ENCODE results near the gene HSF4. TPM values are rescaled to one million over a fixed set of nuclear protein-coding genes. Genes with fewer than 3 reads are reported as not detected.

HSF4 gene
- total RNA-seq, 1 experiment from 2014 or later, result 2.2 TPM

DNA sequence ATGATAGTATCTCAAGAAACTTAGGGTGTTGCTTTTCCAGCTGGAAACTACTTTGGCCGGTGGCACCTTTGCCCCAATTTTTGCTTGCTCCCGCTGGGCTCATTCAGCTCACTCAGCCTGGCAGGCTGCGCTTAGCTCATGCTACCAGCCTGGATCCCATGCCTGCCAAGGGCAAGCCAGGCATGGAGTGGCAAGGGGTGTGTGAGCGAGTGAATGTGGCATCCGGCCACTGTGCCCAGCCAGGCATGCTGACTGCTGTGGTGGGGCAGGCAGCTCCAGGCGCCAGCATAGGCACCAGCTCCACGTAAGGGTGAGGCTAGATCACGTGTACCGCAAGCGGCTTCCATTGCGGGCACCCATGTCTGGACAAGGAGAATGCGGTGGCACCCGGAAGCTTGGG lies 23.2 kb upstream of the HSF4 start:
- ChIA-PET CTCF (interaction anchor here (0.7 to 1.8 kb wide), 5 partner anchors 9 to 180 kb away, joined by 3 to 7 read pairs (median 4); partner anchors contain the start of genes B3GNT9, CES3 and NOL3), POLR2A (no interaction called here)
- Mint-ChIP-seq H3K36me3 (peaks cover 45% of the 10 kb centered on the region), H3K4me3 (no peak overlapping the region), H3K27me3 (ENCODE audit: low read depth) (no peaks in the 10 kb centered on the region), H3K9me3 (no peaks in the 10 kb centered on the region), H3K4me1 (no peaks in the 10 kb centered on the region), H3K27ac (no peak overlapping the region)
- ATAC-seq, result no peak
- TF ChIP-seq NR3C1 (CRISPR knock-in tag; conservative IDR thresholded peaks at IDR 0.05; ENCODE audit: low read depth) (no peak), OVOL2 (CRISPR knock-in tag; IDR thresholded peaks at IDR 0.05; ENCODE audit: borderline replicate concordance) (no peak), ZBTB21 (CRISPR knock-in tag; IDR thresholded peaks at IDR 0.05; ENCODE audit: borderline replicate concordance) (no peak), ZNF423 (CRISPR knock-in tag; IDR thresholded peaks at IDR 0.05) (no peak), ZNF396 (CRISPR knock-in tag; IDR thresholded peaks at IDR 0.05; ENCODE audit: borderline replicate concordance) (no peak), ZNF317 (CRISPR knock-in tag; IDR thresholded peaks at IDR 0.05; ENCODE audit: borderline replicate concordance, low read depth) (no peak), ESRRA (CRISPR knock-in tag; IDR thresholded peaks at IDR 0.05; ENCODE audit: borderline replicate concordance) (no peak), ZNF138 (CRISPR knock-in tag; conservative IDR thresholded peaks at IDR 0.05) (no peak)
- TF ChIP-seq, protein P1, sequence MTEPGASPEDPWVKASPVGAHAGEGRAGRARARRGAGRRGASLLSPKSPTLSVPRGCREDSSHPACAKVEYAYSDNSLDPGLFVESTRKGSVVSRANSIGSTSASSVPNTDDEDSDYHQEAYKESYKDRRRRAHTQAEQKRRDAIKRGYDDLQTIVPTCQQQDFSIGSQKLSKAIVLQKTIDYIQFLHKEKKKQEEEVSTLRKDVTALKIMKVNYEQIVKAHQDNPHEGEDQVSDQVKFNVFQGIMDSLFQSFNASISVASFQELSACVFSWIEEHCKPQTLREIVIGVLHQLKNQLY (CRISPR knock-in tag; IDR thresholded peaks at IDR 0.05), result no peak
- TF ChIP-seq, protein P2, sequence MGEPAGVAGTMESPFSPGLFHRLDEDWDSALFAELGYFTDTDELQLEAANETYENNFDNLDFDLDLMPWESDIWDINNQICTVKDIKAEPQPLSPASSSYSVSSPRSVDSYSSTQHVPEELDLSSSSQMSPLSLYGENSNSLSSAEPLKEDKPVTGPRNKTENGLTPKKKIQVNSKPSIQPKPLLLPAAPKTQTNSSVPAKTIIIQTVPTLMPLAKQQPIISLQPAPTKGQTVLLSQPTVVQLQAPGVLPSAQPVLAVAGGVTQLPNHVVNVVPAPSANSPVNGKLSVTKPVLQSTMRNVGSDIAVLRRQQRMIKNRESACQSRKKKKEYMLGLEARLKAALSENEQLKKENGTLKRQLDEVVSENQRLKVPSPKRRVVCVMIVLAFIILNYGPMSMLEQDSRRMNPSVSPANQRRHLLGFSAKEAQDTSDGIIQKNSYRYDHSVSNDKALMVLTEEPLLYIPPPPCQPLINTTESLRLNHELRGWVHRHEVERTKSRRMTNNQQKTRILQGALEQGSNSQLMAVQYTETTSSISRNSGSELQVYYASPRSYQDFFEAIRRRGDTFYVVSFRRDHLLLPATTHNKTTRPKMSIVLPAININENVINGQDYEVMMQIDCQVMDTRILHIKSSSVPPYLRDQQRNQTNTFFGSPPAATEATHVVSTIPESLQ (CRISPR knock-in tag; IDR thresholded peaks at IDR 0.05), result no peak
- TF ChIP-seq, protein P3, sequence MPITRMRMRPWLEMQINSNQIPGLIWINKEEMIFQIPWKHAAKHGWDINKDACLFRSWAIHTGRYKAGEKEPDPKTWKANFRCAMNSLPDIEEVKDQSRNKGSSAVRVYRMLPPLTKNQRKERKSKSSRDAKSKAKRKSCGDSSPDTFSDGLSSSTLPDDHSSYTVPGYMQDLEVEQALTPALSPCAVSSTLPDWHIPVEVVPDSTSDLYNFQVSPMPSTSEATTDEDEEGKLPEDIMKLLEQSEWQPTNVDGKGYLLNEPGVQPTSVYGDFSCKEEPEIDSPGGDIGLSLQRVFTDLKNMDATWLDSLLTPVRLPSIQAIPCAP (CRISPR knock-in tag; IDR thresholded peaks at IDR 0.05), result no peak
- TF ChIP-seq, protein P4, sequence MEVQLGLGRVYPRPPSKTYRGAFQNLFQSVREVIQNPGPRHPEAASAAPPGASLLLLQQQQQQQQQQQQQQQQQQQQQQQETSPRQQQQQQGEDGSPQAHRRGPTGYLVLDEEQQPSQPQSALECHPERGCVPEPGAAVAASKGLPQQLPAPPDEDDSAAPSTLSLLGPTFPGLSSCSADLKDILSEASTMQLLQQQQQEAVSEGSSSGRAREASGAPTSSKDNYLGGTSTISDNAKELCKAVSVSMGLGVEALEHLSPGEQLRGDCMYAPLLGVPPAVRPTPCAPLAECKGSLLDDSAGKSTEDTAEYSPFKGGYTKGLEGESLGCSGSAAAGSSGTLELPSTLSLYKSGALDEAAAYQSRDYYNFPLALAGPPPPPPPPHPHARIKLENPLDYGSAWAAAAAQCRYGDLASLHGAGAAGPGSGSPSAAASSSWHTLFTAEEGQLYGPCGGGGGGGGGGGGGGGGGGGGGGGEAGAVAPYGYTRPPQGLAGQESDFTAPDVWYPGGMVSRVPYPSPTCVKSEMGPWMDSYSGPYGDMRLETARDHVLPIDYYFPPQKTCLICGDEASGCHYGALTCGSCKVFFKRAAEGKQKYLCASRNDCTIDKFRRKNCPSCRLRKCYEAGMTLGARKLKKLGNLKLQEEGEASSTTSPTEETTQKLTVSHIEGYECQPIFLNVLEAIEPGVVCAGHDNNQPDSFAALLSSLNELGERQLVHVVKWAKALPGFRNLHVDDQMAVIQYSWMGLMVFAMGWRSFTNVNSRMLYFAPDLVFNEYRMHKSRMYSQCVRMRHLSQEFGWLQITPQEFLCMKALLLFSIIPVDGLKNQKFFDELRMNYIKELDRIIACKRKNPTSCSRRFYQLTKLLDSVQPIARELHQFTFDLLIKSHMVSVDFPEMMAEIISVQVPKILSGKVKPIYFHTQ (CRISPR knock-in tag; IDR thresholded peaks at IDR 0.05), result no peak
- TF ChIP-seq, protein P5, sequence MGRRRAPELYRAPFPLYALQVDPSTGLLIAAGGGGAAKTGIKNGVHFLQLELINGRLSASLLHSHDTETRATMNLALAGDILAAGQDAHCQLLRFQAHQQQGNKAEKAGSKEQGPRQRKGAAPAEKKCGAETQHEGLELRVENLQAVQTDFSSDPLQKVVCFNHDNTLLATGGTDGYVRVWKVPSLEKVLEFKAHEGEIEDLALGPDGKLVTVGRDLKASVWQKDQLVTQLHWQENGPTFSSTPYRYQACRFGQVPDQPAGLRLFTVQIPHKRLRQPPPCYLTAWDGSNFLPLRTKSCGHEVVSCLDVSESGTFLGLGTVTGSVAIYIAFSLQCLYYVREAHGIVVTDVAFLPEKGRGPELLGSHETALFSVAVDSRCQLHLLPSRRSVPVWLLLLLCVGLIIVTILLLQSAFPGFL (CRISPR knock-in tag; IDR thresholded peaks at IDR 0.05; ENCODE audit: borderline replicate concordance), result no peak
- DNase-seq (ENCODE audit: low spot score), result no peak

DNA sequence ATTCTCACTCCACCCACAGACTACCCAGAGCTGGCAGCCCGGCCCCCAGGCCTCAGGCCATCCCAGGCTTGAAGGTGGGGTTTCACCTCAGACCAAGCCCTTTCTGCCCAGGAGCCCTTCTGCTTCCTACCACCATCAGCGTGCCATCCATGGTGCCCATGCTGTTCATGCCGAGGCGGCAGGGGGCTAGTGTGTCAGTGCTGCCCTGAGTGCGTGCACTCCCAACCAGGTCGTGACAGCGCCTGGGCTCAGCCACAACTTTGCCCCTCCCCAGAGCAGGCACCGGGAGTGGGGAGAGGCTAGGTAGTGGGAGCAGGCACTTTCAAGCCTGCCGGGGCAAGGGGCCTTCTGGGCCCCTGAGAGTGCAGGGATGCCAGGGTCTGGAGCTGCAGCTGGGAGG lies 22.2 kb upstream of the HSF4 start:
- ChIA-PET POLR2A (no interaction called here), CTCF (interaction anchor here (0.7 to 1.8 kb wide), 4 partner anchors 13 to 181 kb away, joined by 3 to 5 read pairs (median 4); partner anchors contain the start of genes CES3 and NOL3)
- Mint-ChIP-seq H3K9me3 (no peaks in the 10 kb centered on the region), H3K27me3 (ENCODE audit: low read depth) (no peaks in the 10 kb centered on the region), H3K36me3 (peaks cover 44% of the 10 kb centered on the region), H3K4me3 (no peak overlapping the region), H3K27ac (no peak overlapping the region), H3K4me1 (no peaks in the 10 kb centered on the region)
- DNase-seq (ENCODE audit: low spot score) (no peak), ATAC-seq (no peak)
- no peak for TF ChIP-seq SOX15 (CRISPR knock-in tag; IDR thresholded peaks at IDR 0.05)
- TF ChIP-seq, protein P5 (CRISPR knock-in tag; IDR thresholded peaks at IDR 0.05; ENCODE audit: borderline replicate concordance), result no peak
- TF ChIP-seq, protein P6, sequence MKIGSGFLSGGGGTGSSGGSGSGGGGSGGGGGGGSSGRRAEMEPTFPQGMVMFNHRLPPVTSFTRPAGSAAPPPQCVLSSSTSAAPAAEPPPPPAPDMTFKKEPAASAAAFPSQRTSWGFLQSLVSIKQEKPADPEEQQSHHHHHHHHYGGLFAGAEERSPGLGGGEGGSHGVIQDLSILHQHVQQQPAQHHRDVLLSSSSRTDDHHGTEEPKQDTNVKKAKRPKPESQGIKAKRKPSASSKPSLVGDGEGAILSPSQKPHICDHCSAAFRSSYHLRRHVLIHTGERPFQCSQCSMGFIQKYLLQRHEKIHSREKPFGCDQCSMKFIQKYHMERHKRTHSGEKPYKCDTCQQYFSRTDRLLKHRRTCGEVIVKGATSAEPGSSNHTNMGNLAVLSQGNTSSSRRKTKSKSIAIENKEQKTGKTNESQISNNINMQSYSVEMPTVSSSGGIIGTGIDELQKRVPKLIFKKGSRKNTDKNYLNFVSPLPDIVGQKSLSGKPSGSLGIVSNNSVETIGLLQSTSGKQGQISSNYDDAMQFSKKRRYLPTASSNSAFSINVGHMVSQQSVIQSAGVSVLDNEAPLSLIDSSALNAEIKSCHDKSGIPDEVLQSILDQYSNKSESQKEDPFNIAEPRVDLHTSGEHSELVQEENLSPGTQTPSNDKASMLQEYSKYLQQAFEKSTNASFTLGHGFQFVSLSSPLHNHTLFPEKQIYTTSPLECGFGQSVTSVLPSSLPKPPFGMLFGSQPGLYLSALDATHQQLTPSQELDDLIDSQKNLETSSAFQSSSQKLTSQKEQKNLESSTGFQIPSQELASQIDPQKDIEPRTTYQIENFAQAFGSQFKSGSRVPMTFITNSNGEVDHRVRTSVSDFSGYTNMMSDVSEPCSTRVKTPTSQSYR (CRISPR knock-in tag; IDR thresholded peaks at IDR 0.05), result no peak
- TF ChIP-seq, protein P7, sequence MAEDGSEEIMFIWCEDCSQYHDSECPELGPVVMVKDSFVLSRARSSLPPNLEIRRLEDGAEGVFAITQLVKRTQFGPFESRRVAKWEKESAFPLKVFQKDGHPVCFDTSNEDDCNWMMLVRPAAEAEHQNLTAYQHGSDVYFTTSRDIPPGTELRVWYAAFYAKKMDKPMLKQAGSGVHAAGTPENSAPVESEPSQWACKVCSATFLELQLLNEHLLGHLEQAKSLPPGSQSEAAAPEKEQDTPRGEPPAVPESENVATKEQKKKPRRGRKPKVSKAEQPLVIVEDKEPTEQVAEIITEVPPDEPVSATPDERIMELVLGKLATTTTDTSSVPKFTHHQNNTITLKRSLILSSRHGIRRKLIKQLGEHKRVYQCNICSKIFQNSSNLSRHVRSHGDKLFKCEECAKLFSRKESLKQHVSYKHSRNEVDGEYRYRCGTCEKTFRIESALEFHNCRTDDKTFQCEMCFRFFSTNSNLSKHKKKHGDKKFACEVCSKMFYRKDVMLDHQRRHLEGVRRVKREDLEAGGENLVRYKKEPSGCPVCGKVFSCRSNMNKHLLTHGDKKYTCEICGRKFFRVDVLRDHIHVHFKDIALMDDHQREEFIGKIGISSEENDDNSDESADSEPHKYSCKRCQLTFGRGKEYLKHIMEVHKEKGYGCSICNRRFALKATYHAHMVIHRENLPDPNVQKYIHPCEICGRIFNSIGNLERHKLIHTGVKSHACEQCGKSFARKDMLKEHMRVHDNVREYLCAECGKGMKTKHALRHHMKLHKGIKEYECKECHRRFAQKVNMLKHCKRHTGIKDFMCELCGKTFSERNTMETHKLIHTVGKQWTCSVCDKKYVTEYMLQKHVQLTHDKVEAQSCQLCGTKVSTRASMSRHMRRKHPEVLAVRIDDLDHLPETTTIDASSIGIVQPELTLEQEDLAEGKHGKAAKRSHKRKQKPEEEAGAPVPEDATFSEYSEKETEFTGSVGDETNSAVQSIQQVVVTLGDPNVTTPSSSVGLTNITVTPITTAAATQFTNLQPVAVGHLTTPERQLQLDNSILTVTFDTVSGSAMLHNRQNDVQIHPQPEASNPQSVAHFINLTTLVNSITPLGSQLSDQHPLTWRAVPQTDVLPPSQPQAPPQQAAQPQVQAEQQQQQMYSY (CRISPR knock-in tag; IDR thresholded peaks at IDR 0.05), result no peak
- TF ChIP-seq GRHL2 (CRISPR knock-in tag; IDR thresholded peaks at IDR 0.05; ENCODE audit: insufficient replicate concordance, severe bottlenecking), result no peak
- TF ChIP-seq RORB (CRISPR knock-in tag; IDR thresholded peaks at IDR 0.05), result no peak
- TF ChIP-seq, protein P3 (CRISPR knock-in tag; IDR thresholded peaks at IDR 0.05), result no peak
